HCT116 (cell line): ENCODE data around the gene FNDC3B. TPM values are rescaled to one million over a fixed set of nuclear protein-coding genes. Genes with fewer than 3 reads are reported as not detected.

Experiments
- ATAC-seq: fragments of 200-7000 bp; cut with Tn5 transposase; 2 replicates; pipeline ENCODE4 v1.9.1; 2020; ENCODE audit warnings: mild to moderate bottlenecking, moderate library complexity
- BruUV-seq: library from RNA; stranded (reverse); fragments of 400-500 nt; replicated peaks from 2 replicates; lab custom pipeline; 2021; lab: Mats Ljungman, UMichigan
- CTCF ChIA-PET: fragments of 300-600 bp; sonication (Branson Sonifier 250); formaldehyde crosslinking; loops from one replicate; lab custom pipeline; 2021; ENCODE audit warnings: antibody characterized with exemption; lab: Charles Lee
- POLR2A ChIA-PET: fragments of 300-600, 350-600 bp; sonication (Branson Sonifier 250); formaldehyde crosslinking; loops from one replicate; lab custom pipeline; 2021; ENCODE audit warnings: antibody characterized with exemption; lab: Charles Lee
- RAD21 ChIA-PET, 2 experiments: fragments of 300-600 bp; sonication (Branson Sonifier 250); formaldehyde crosslinking; loops; one replicate each; lab custom pipeline; 2023; ENCODE audit warnings: low total read pairs in 2 of 2; ENCODE audit not compliant: uncharacterized antibody in 2 of 2, unreplicated experiment in 2 of 2, low non-redundant PET in 1 of 2; lab: Charles Lee
- DNase-seq: peaks from one replicate; pipeline ENCODE4 v3.0.0-alpha.2; 2010; ENCODE audit warnings: low read depth, low spot score
- H2AFZ ChIP-seq: fragments of 200-600 bp; shearing (Covaris generic), sonication (generic); 2 replicates; pipeline ENCODE4 v1.6.1; 2017; ENCODE audit warnings: low read depth, mixed run types, mixed read lengths, antibody characterized with exemption, low read length; ENCODE audit not compliant: poor library complexity, severe bottlenecking
- H3K27ac ChIP-seq: 2 replicates; pipeline ENCODE4 v1.5.1; 2012; ENCODE audit warnings: low read depth, low read length
- H3K27me3 ChIP-seq: fragments of 200-600 bp; sonication (generic); 2 replicates; pipeline ENCODE4 v1.6.1; 2016; ENCODE audit warnings: mixed run types, low read length, mixed read lengths; ENCODE audit not compliant: insufficient read depth
- H3K36me3 ChIP-seq, 2 experiments: fragments of 200-500 bp in 1 of 2; fragments of 200-600 bp in 1 of 2; sonication (Bioruptor generic) in 1 of 2; sonication (generic) in 1 of 2; 2 replicates each; pipeline versions ENCODE4 v1.5.1 to v1.6.1; 2014 to 2016; ENCODE audit warnings: low read length in 2 of 2, inconsistent platforms in 1 of 2, mixed read lengths in 1 of 2, mixed run types in 1 of 2; ENCODE audit not compliant: insufficient read depth in 2 of 2, control insufficient read depth in 1 of 2
- H3K4me1 ChIP-seq, 2 experiments: fragments of 200-600 bp in 1 of 2; sonication (generic) in 1 of 2; 2 replicates each; pipeline versions ENCODE4 v1.5.1 to v1.6.1; 2012 to 2017; ENCODE audit warnings: low read length in 2 of 2, inconsistent platforms in 1 of 2, mild to moderate bottlenecking in 1 of 2, mixed read lengths in 1 of 2, mixed run types in 1 of 2, moderate library complexity in 1 of 2; ENCODE audit not compliant: insufficient read depth in 2 of 2, control insufficient read depth in 1 of 2
- H3K4me2 ChIP-seq: fragments of 200-600 bp; sonication (generic); 2 replicates; pipeline ENCODE4 v1.6.1; 2017; ENCODE audit warnings: mixed run types, low read length, mixed read lengths
- H3K4me3 ChIP-seq, 2 experiments: fragments of 200-600 bp in 1 of 2; sonication (generic) in 1 of 2; replicated peaks in 1 of 2; 2 replicates each; pipeline ENCODE4 v1.5.1; 2011 to 2016; ENCODE audit warnings: low read length in 2 of 2, control low read depth in 1 of 2, low read depth in 1 of 2, mild to moderate bottlenecking in 1 of 2, mixed read lengths in 1 of 2, mixed run types in 1 of 2
- H3K79me2 ChIP-seq: fragments of 200-600 bp; sonication (generic); 2 replicates; pipeline ENCODE4 v1.6.1; 2017; ENCODE audit warnings: mild to moderate bottlenecking, mixed run types, low read length, moderate library complexity, mixed read lengths; ENCODE audit not compliant: insufficient read depth
- H3K9ac ChIP-seq: fragments of 200-600 bp; sonication (generic); 2 replicates; pipeline ENCODE4 v1.6.1; 2016; ENCODE audit warnings: low read length, mixed read lengths
- H3K9me2 ChIP-seq: fragments of 200-600 bp; sonication (generic), shearing (Covaris generic); 2 replicates; pipeline ENCODE4 v1.6.1; 2017; ENCODE audit warnings: mixed run types, mild to moderate bottlenecking, moderate library complexity; ENCODE audit not compliant: insufficient read depth
- H3K9me3 ChIP-seq, 2 experiments: fragments of 200-500 bp in 1 of 2; fragments of 200-600 bp in 1 of 2; sonication (Bioruptor generic) in 1 of 2; sonication (generic) in 1 of 2; 2 replicates each; pipeline ENCODE4 v1.6.1; 2014 to 2017; ENCODE audit warnings: low read length in 2 of 2, mixed read lengths in 2 of 2, inconsistent platforms in 1 of 2, low read depth in 1 of 2, mild to moderate bottlenecking in 1 of 2, mixed run types in 1 of 2, moderate library complexity in 1 of 2; ENCODE audit not compliant: control insufficient read depth in 1 of 2, insufficient read depth in 1 of 2
- H4K20me1 ChIP-seq: fragments of 200-600 bp; sonication (generic), shearing (Covaris generic); 2 replicates; pipeline ENCODE4 v1.6.1; 2017; ENCODE audit warnings: mixed run types, mild to moderate bottlenecking, moderate library complexity; ENCODE audit not compliant: insufficient read depth
- CTCF ChIP-seq, 3 experiments: fragments of 200-600 bp in 1 of 3; sonication (generic) in 1 of 3; IDR thresholded peaks in 2 of 3; conservative IDR thresholded peaks in 1 of 3; 2 replicates each; pipeline ENCODE4 v1.5.1; 2012 to 2017; ENCODE audit warnings: low read depth in 2 of 3, low read length in 2 of 3, antibody characterized with exemption in 1 of 3, borderline replicate concordance in 1 of 3, control low read depth in 1 of 3, mild to moderate bottlenecking in 1 of 3, mixed read lengths in 1 of 3, mixed run types in 1 of 3, moderate library complexity in 1 of 3; ENCODE audit not compliant: insufficient read depth in 1 of 3
- EGR1 ChIP-seq: IDR thresholded peaks from 2 replicates; pipeline ENCODE4 v1.6.1; 2012; ENCODE audit warnings: low read depth
- ELF1 ChIP-seq: IDR thresholded peaks from 2 replicates; pipeline ENCODE4 v1.6.1; 2012; ENCODE audit warnings: low read depth, borderline replicate concordance
- POLR2AphosphoS5 ChIP-seq: IDR thresholded peaks from 2 replicates; pipeline ENCODE4 v1.6.1; 2011; ENCODE audit warnings: mild to moderate bottlenecking, low read depth, low read length, moderate library complexity
- SIN3A ChIP-seq: IDR thresholded peaks from 2 replicates; pipeline ENCODE4 v1.6.1; 2012; ENCODE audit warnings: low read depth
- TCF7L2 ChIP-seq: IDR thresholded peaks from 2 replicates; pipeline ENCODE4 v1.7.0; 2011; ENCODE audit warnings: borderline replicate concordance, inconsistent platforms; ENCODE audit not compliant: insufficient read depth, insufficient read length; ENCODE audit errors: extremely low read depth
- YY1 ChIP-seq: IDR thresholded peaks from 2 replicates; pipeline ENCODE4 v1.6.1; 2011; ENCODE audit warnings: low read length, low read depth, moderate library complexity, mild to moderate bottlenecking; ENCODE audit not compliant: insufficient replicate concordance; ENCODE audit errors: extremely low read depth
- ZFX ChIP-seq: fragments of 450-650 bp; IDR thresholded peaks from 2 replicates; pipeline ENCODE4 v1.6.1; 2017
- intact Hi-C: fragments of 100-400 bp; cut with micrococcal nuclease; formaldehyde crosslinking; loops from 2 replicates; pipeline ENCODE4 v1.10.0; 2022
- total RNA-seq: library from RNA; stranded (reverse); gene quantifications from one replicate; pipeline ENCODE4 v1.2.1, GENCODE V29; 2021; ENCODE audit not compliant: unreplicated experiment

Gene FNDC3B
- total RNA-seq, 1 experiment from 2014 or later, result 45.7 TPM

- H3K27ac ChIP-seq, result no peak overlapping the region
- TF ChIP-seq CTCF (IDR thresholded peaks at IDR 0.05 in 2 of 3, conservative IDR thresholded peaks at IDR 0.05 in 1 of 3; ENCODE audit: borderline replicate concordance in 1 of 3, insufficient read depth in 1 of 3, low read depth in 2 of 3, low read length in 2 of 3), result no peak
- no peak for TF ChIP-seq SIN3A
- no peak for TF ChIP-seq EGR1
- H3K36me3 ChIP-seq, result no peaks in the 10 kb centered on the region
- H3K4me2 ChIP-seq, result no peak overlapping the region
- CTCF ChIA-PET, result no interaction called here
- POLR2A ChIA-PET, result no interaction called here
- intact Hi-C loops, result no loop called here
- no peaks in the 10 kb centered on the region for H3K9me2 ChIP-seq
- no peaks in the 10 kb centered on the region for H3K4me1 ChIP-seq
- no peak overlapping the region for H3K4me3 ChIP-seq
- RAD21 ChIA-PET, result no interaction called here
- ATAC-seq (no peak), DNase-seq (no peak)
- peaks cover 4% of the 10 kb centered on the region; the same call in 1 of the 2 replicates for H4K20me1 ChIP-seq
- no peak overlapping the region for H2AFZ ChIP-seq
- H3K9me3 ChIP-seq, result no peaks in the 10 kb centered on the region
- no peaks in the 10 kb centered on the region for H3K27me3 ChIP-seq
- H3K9ac ChIP-seq, result no peak overlapping the region
- no TSS peak for BruUV-seq
- H3K79me2 ChIP-seq, result peaks cover 64% of the 10 kb centered on the region
Measured at GRCh38 chr3:172061724-172062184, 22.4 kb downstream of the FNDC3B start.

GRCh38 chr3:172062761-172063160, 23.4 kb downstream of the FNDC3B start:
- Histone ChIP-seq H3K36me3 (no peaks in the 10 kb centered on the region), H2AFZ (no peak overlapping the region), H3K79me2 (peaks cover 64% of the 10 kb centered on the region), H3K27ac (no peak overlapping the region), H3K4me3 (no peak overlapping the region), H4K20me1 (peaks cover 4% of the 10 kb centered on the region; the same call in 1 of the 2 replicates), H3K9me2 (no peaks in the 10 kb centered on the region), H3K9me3 (no peaks in the 10 kb centered on the region), H3K4me1 (no peaks in the 10 kb centered on the region), H3K9ac (no peak overlapping the region), H3K27me3 (no peaks in the 10 kb centered on the region), H3K4me2 (no peak overlapping the region)
- ChIA-PET RAD21 (no interaction called here), CTCF (no interaction called here), POLR2A (no interaction called here)
- ATAC-seq (no peak), DNase-seq (no peak)
- TF ChIP-seq ZFX (no peak), TCF7L2 (no peak), POLR2AphosphoS5 (no peak), EGR1 (no peak), YY1 (no peak), ELF1 (no peak)
- intact Hi-C loops, result no loop called here
- BruUV-seq, result no TSS peak
